Common myeloid progenitor, CD34-positive (primary cell): ENCODE results near the gene PIKFYVE.

Experiments
- CTCF ChIA-PET: fragments of 350-600 bp; sonication (Branson Sonifier 250); formaldehyde crosslinking; loops from one replicate; lab custom pipeline; 2021; ENCODE audit warnings: antibody characterized with exemption; lab: Charles Lee
- POLR2A ChIA-PET: fragments of 350-600 bp; sonication (Branson Sonifier 250); formaldehyde crosslinking; loops from one replicate; lab custom pipeline; 2021; ENCODE audit warnings: antibody characterized with exemption; lab: Charles Lee
- DNase-seq, 3 donors: peaks; one replicate each; pipeline versions ENCODE4 v3.0.0 to v3.0.0-alpha.2; 2013
- H3K27ac ChIP-seq, 2 experiments: 1 replicate in 1 of 2; 2 replicates in 1 of 2; pipeline ENCODE4 v1.7.0; 2013; ENCODE audit warnings: inconsistent platforms in 2 of 2, low read length in 2 of 2, mild to moderate bottlenecking in 2 of 2, low read depth in 1 of 2, moderate library complexity in 1 of 2; ENCODE audit not compliant: severe bottlenecking in 2 of 2, insufficient read depth in 1 of 2, poor library complexity in 1 of 2
- H3K27me3 ChIP-seq, 5 experiments: replicated peaks in 2 of 5; 1 replicate in 3 of 5; 2 replicates in 2 of 5; pipeline versions ENCODE4 v1.6.1 to v1.7.0; 2013; ENCODE audit warnings: low read length in 4 of 5, mild to moderate bottlenecking in 2 of 5, moderate library complexity in 2 of 5, inconsistent platforms in 1 of 5; ENCODE audit not compliant: insufficient read depth in 5 of 5, control insufficient read depth in 4 of 5
- H3K36me3 ChIP-seq, 4 experiments: 1 replicate in 2 of 4; 2 replicates in 2 of 4; pipeline versions ENCODE4 v1.6.1 to v1.7.0; 2013; ENCODE audit warnings: low read length in 3 of 4, control low read depth in 1 of 4, mild to moderate bottlenecking in 1 of 4; ENCODE audit not compliant: control insufficient read depth in 4 of 4, insufficient read depth in 4 of 4
- H3K4me1 ChIP-seq, 4 experiments: 1 replicate in 3 of 4; 2 replicates in 1 of 4; pipeline versions ENCODE4 v1.6.1 to v1.7.1; 2013; ENCODE audit warnings: low read length in 3 of 4, mild to moderate bottlenecking in 3 of 4, control low read depth in 1 of 4, inconsistent platforms in 1 of 4, moderate library complexity in 1 of 4; ENCODE audit not compliant: control insufficient read depth in 4 of 4, insufficient read depth in 4 of 4; ENCODE audit errors: control extremely low read depth in 1 of 4
- H3K4me3 ChIP-seq, 7 experiments: 1 replicate in 4 of 7; 2 replicates in 3 of 7; pipeline versions ENCODE4 v1.5.1 to v1.7.0; 2013; ENCODE audit warnings: mild to moderate bottlenecking in 7 of 7, low read length in 6 of 7, moderate library complexity in 6 of 7, inconsistent platforms in 2 of 7, low read depth in 2 of 7, control low read depth in 1 of 7; ENCODE audit not compliant: insufficient read depth in 4 of 7, control insufficient read depth in 1 of 7; ENCODE audit errors: extremely low read depth in 1 of 7
- H3K9me3 ChIP-seq, 5 experiments: 1 replicate in 4 of 5; 2 replicates in 1 of 5; pipeline versions ENCODE4 v1.6.1 to v1.7.1; 2013; ENCODE audit warnings: low read length in 4 of 5, mild to moderate bottlenecking in 2 of 5, inconsistent platforms in 1 of 5, low read depth in 1 of 5, moderate library complexity in 1 of 5; ENCODE audit not compliant: control insufficient read depth in 4 of 5, insufficient read depth in 2 of 5; ENCODE audit errors: control extremely low read depth in 1 of 5
- WGBS: methylation state at CpG from one replicate; pipeline ENCODE4 v1.1.5; 2013; ENCODE audit not compliant: insufficient coverage; 5-methylcytosine and 5-hydroxymethylcytosine counted together

PIKFYVE gene

DNA sequence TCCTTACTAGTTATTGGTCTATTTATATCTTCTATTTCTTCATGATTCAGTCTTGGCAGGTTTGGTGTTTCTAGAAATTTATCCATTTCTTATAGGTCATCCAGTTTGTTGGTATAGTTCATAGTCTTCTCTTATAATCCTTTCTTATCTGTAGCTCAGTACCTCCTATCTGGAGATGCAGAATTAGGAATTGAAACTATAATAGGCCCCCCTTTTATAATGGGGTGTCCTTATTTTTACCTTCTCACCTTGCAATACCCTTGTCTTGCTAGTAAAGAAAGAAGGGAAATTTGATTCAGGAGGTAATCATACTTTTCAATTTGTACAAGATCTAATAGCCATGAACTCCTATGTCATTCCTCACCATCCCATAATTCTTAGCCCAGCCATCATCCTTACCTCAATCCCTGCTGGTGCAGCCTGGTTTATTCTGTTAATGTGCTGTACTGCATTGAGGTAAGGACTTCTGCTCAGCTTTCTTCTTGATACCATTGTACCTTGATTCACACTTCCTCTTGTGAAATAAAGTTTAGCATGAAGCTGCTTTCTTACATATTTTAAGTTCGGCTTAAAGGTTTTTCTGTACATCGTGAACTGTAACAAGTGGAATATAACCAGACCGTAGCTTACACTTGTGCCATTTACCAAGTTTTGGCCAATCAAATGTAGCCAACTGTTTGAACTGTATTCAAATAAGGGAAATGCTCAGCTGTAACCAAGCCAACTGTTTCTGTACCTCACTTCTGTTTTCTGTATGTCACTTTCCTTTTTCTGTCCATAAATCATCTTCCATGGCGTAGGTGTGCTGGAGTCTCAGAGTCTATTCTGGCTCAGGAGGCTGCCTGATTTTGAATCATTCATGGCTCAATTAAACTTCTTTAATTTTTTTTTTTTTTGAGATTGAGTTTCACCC lies 100.4 kb downstream of the PIKFYVE start:
- POLR2A ChIA-PET = no interaction called here
- Histone ChIP-seq H3K27ac (peak overlapping the region in 1 of 2 experiments; percentile 63), H3K27me3 (no peaks in the 10 kb centered on the region), H3K36me3 (no peaks in the 10 kb centered on the region), H3K4me3 (peak overlapping the region in 2 of 7 experiments; percentile 37 to 51), H3K9me3 (peaks cover 0 to 9% (median 3%) of the 10 kb centered on the region in 5 experiments), H3K4me1 (peaks cover 6 to 19% (median 16%) of the 10 kb centered on the region in 4 experiments)
- peak; percentile 77 to 95 (median 93) for DNase-seq
- 3% methylated on average over 3 of the region's 4 CpGs for WGBS
- CTCF ChIA-PET = interaction anchor here (0.7 kb wide), 1 partner anchor 9 kb away, joined by 4 read pairs; no protein-coding TSS in a partner anchor

DNA sequence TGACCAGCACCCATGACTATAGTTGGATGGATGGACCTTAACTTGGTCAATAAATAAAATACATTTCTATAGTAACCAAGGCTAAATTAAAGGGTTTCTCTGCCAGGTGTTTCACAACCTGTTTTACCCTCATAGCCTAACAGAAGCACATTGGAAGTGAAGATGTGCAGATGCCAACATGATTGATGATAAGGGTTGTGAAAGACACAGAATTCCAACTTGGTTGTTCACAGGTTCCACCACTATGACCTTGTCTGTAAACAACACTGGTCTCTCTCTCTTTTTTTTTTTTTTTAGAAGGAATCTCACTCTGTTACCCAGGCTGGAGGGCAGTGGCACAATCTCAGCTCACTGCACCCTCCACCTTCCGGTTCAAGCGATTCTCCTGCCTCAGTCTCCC lies 103.0 kb downstream of the PIKFYVE start:
- H3K27ac ChIP-seq = no peak overlapping the region
- no peak overlapping the region for H3K4me3 ChIP-seq
- ChIA-PET POLR2A (interaction anchor here (0.6 kb wide), 1 partner anchor 20 kb away, joined by 3 read pairs; no protein-coding TSS in a partner anchor), CTCF (no interaction called here)
- peaks cover 0 to 9% (median 3%) of the 10 kb centered on the region in 5 experiments for H3K9me3 ChIP-seq
- 95% methylated on average over 2 of the region's 2 CpGs for WGBS
- DNase-seq = no peak
- no peaks in the 10 kb centered on the region for H3K36me3 ChIP-seq
- H3K27me3 ChIP-seq = no peaks in the 10 kb centered on the region
- H3K4me1 ChIP-seq = peaks cover 6 to 9% (median 8%) of the 10 kb centered on the region in 4 experiments

DNA sequence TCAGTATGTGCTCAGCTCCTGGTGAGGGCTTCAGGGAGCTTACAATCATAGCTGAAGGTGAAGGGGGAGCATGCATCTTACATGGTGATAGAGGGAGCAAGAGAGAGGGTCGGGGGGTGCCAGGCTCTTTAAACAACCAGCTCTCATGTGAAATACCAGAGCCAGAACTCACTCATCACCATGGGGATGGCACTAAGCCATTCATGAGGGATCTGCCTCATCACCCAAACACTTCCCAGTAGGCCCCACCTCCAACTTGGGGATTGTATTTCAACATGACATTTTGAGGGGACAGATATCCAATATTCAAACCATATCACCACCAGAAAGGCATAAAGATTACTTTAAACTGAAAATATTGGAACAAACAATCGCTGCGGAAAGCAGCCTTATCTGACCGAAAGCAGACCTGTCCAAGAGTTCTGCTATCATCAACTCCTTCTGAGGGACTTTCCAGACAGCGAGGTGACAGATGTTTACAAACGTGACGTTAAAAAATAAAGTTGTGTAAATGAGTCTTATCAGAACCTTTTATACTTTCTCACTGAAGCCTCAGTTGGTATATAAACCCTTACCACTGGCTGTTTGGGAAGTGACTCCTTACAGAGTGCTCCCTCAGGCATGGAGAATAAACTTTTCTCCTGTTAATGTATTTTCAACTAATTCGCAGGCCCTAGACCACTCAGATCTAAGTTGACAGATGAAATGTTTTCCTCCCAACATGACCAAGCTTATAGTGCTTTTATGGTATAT lies 105.0 kb downstream of the PIKFYVE start:
- peaks cover 0 to 2% (median 0%) of the 10 kb centered on the region in 5 experiments for H3K27me3 ChIP-seq
- no peak overlapping the region for H3K4me3 ChIP-seq
- H3K9me3 ChIP-seq = no peaks in the 10 kb centered on the region
- no peaks in the 10 kb centered on the region for H3K36me3 ChIP-seq
- ChIA-PET POLR2A (no interaction called here), CTCF (interaction anchor here (2.0 kb wide), 1 partner anchor 963 kb away, joined by 5 read pairs; no protein-coding TSS in a partner anchor)
- peak; percentile 19 to 73 (median 50) for DNase-seq
- 77% methylated on average over 3 of the region's 8 CpGs for WGBS
- H3K27ac ChIP-seq = no peak overlapping the region
- H3K4me1 ChIP-seq = peaks cover 6 to 9% (median 8%) of the 10 kb centered on the region in 4 experiments

DNA sequence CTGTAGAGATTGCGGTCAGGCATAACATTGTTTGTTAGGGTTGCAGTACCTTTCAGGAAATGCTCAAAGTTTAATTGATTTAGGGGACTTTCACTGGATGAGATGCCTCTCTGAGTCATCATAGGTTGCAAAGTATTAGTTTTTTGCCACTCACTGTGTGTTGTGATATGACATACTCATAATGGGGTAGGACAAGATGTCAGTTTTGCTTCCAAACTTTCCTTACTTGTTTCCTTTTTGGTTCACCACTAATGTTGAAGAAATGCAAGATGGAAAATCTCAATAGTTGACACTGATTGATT lies 105.5 kb downstream of the PIKFYVE start:
- H3K9me3 ChIP-seq = no peaks in the 10 kb centered on the region
- no peak overlapping the region for H3K27ac ChIP-seq
- no peak for DNase-seq
- CTCF ChIA-PET = interaction anchor here (2.0 kb wide), 1 partner anchor 963 kb away, joined by 5 read pairs; no protein-coding TSS in a partner anchor
- H3K36me3 ChIP-seq = no peaks in the 10 kb centered on the region
- no peak overlapping the region for H3K4me3 ChIP-seq
- H3K27me3 ChIP-seq = peaks cover 0 to 2% (median 0%) of the 10 kb centered on the region in 5 experiments
- POLR2A ChIA-PET = no interaction called here
- peaks cover 3 to 5% (median 4%) of the 10 kb centered on the region in 4 experiments for H3K4me1 ChIP-seq
- no CpG with 5 or more reads among the region's 1 CpG for WGBS

DNA sequence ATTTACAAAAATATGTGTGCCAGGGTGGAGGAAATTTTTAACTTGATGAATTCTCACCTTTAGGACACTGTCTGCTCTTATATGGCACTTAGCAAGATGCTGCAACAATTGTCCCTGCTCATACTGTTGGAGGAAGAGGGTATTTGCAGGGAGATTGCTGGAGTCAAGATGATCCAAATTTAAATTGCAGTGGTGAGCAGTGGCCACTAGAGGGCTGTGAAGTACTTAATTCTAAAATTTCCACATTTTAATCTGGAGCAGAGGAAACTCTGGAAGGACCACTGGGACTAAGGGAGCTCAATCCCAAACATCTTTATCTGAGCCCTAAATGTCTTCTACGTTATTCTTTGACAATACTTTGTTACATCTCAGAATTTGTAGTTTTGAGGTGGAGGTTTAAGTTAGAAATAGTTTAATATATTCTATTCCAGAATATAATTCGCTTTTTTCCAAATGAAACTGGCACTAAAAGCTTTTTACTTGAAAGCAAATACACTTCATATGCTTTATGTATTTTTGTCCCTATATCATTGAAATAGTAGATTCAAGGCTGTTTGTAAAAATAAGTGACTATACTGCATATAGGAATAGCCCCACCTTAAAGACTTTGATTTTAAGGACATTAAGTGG lies 107.5 kb downstream of the PIKFYVE start:
- Histone ChIP-seq H3K4me1 (no peaks in the 10 kb centered on the region), H3K27me3 (peaks cover 0 to 2% (median 0%) of the 10 kb centered on the region in 5 experiments), H3K4me3 (no peak overlapping the region), H3K27ac (no peak overlapping the region), H3K9me3 (no peaks in the 10 kb centered on the region), H3K36me3 (no peaks in the 10 kb centered on the region)
- ChIA-PET CTCF (interaction anchor here (1.1 to 1.9 kb wide), 5 partner anchors 16 to 962 kb away, joined by 3 to 4 read pairs (median 3); no protein-coding TSS in a partner anchor), POLR2A (no interaction called here)
- peak; percentile 42 to 65 (median 60) for DNase-seq
- no CpG with 5 or more reads among the region's 2 CpGs for WGBS

DNA sequence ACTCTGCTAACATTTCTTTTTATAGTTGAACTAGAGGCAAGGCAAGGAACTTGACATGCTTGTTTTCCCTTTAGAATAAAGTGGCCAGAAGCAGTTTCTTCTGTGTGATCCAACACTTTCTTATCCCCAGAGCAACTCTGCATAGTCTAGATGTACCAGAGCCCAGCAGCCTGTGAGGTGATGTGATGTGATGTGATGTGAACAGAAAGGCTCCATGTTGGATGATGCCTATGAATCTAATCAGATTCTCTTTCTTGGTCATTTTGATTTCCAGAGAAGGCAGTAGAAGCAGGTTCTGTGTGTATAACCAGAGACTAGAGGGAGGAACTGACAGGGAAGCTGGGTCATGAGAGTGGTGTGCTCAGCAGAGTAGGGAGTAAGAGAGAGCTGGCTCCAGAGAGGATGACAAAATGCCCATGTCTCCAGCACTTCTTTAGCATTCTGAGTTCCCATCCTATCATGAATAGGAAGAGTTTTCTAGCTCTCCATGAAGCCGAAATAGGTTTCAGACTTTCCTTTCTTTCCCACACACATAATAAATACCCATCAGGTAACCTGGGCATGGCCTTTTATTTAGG lies 109.5 kb downstream of the PIKFYVE start:
- Histone ChIP-seq H3K27me3 (peaks cover 0 to 2% (median 0%) of the 10 kb centered on the region in 5 experiments), H3K36me3 (no peaks in the 10 kb centered on the region), H3K4me3 (no peak overlapping the region), H3K27ac (no peak overlapping the region), H3K9me3 (no peaks in the 10 kb centered on the region), H3K4me1 (no peaks in the 10 kb centered on the region)
- WGBS = 100% methylated on average over 1 of the region's 1 CpG
- POLR2A ChIA-PET = no interaction called here
- DNase-seq = no peak
- CTCF ChIA-PET = no interaction called here
